ENCODE measurements around the gene TALDO1. TPM values are rescaled to one million over a fixed set of nuclear protein-coding genes. Genes with fewer than 3 reads are reported as not detected.

The TALDO1 gene
- polyA plus RNA-seq, 6 donors from 2014 or later = 156 to 201 (median 164) TPM

DNA sequence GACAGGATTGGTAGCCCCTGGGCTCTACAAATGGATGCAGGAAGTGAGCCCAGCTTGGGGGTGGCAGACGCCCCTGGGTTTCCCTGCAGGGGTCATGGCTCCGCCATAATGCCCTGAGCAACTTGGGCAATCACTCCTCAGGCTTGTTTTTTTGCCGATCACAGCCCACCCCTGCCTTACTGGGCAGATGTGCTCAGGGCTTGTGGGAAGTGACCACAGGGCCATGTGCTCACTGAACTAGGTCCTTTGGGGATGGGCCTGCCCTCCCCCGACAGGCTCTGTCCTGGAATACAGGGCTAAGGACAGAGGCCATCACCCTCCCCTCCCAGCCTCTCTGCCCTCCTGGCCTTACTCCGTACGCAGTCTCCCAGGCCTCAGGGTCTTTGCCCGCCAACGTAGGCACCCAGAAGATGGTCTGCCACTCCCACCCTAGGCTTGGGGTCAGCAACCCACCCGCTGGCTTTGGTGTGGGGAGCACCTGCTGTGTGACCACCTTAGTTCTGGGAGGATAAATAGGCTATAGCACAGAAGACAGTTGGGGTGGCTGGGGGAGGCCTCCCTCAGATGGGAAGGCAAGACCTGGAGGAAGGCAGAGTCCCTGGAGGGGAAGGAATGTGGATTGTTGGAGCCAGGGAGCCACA, 66.3 kb downstream of the TALDO1 start:
- Mint-ChIP-seq H3K4me1 (peaks cover 16 to 34% (median 30%) of the 10 kb centered on the region in 3 donors), H3K36me3 (no peaks in the 10 kb centered on the region), H3K27ac (peak overlapping the region in 2 of 6 donors; percentile 11 to 78), H3K4me3 (no peak overlapping the region), H3K27me3 (no peaks in the 10 kb centered on the region), H3K9me3 (no peaks in the 10 kb centered on the region)
- DNase-seq (no peak), ATAC-seq (ENCODE audit: low read depth in 2 of 2) (no peak)

Other genes with a start within 250 kb of the TALDO1 start
- gene RNH1, start 240.2 kb upstream of the TALDO1 start, polyA plus RNA-seq (ENCODE audit: low read depth in 6 of 6) = 100 to 1,000 TPM in 4 of 6 donors, 10 to 100 TPM in 2; 73.2 to 132 (median 114) TPM
- gene HRAS, start 211.9 kb upstream of the TALDO1 start, polyA plus RNA-seq (ENCODE audit: low read depth in 6 of 6) = 10 to 100 TPM; 11.2 to 25.1 (median 13.8) TPM
- 1 to 10 TPM in 2 of 6 donors, under 1 TPM in 3, not detected in 1; 0.66 to 1.6 (median 0.92) TPM for gene LRRC56, start 209.9 kb upstream of the TALDO1 start, polyA plus RNA-seq (ENCODE audit: low read depth in 6 of 6)
- gene LMNTD2, start 186.7 kb upstream of the TALDO1 start, polyA plus RNA-seq (ENCODE audit: low read depth in 6 of 6) = 1 to 10 TPM; 2.1 to 4.8 (median 2.9) TPM
- gene RASSF7, start 186.5 kb upstream of the TALDO1 start, polyA plus RNA-seq (ENCODE audit: low read depth in 6 of 6) = 10 to 100 TPM; 17.3 to 31.5 (median 23.5) TPM
- 10 to 100 TPM in 1 of 6 donors, 1 to 10 TPM in 5; 2.3 to 16.4 (median 5.2) TPM for gene PHRF1, start 171.0 kb upstream of the TALDO1 start, polyA plus RNA-seq (ENCODE audit: low read depth in 6 of 6)
- 10 to 100 TPM; 28.5 to 89.8 (median 50.2) TPM for gene IRF7, start 131.5 kb upstream of the TALDO1 start, polyA plus RNA-seq (ENCODE audit: low read depth in 6 of 6)
- not detected for gene CDHR5, start 122.5 kb upstream of the TALDO1 start, polyA plus RNA-seq (ENCODE audit: low read depth in 6 of 6)
- not detected for gene SCT, start 120.3 kb upstream of the TALDO1 start, polyA plus RNA-seq (ENCODE audit: low read depth in 6 of 6)
- not detected for gene DRD4, start 110.2 kb upstream of the TALDO1 start, polyA plus RNA-seq (ENCODE audit: low read depth in 6 of 6)
- 10 to 100 TPM; 16.7 to 39.8 (median 24.7) TPM for gene DEAF1, start 52.2 kb upstream of the TALDO1 start, polyA plus RNA-seq (ENCODE audit: low read depth in 6 of 6)
- gene TMEM80, start 51.6 kb upstream of the TALDO1 start, polyA plus RNA-seq (ENCODE audit: low read depth in 6 of 6) = 10 to 100 TPM; 31.5 to 41.0 (median 36.6) TPM
- gene EPS8L2, start 41.2 kb upstream of the TALDO1 start, polyA plus RNA-seq (ENCODE audit: low read depth in 6 of 6) = 1 to 10 TPM; 1.3 to 7.6 (median 3.3) TPM
- gene GATD1, start 30.0 kb downstream of the TALDO1 start, polyA plus RNA-seq (ENCODE audit: low read depth in 6 of 6) = 10 to 100 TPM in 1 of 6 donors, 1 to 10 TPM in 4, not detected in 1; 4.5 to 14.1 (median 7.0) TPM
- gene CEND1, start 42.6 kb downstream of the TALDO1 start, polyA plus RNA-seq (ENCODE audit: low read depth in 6 of 6) = not detected
- 1 to 10 TPM; 6.8 to 9.4 (median 7.2) TPM for gene SLC25A22, start 50.8 kb downstream of the TALDO1 start, polyA plus RNA-seq (ENCODE audit: low read depth in 6 of 6)
- 1 to 10 TPM in 5 of 6 donors, not detected in 1; 2.6 to 6.2 (median 3.5) TPM for gene PIDD1, start 57.8 kb downstream of the TALDO1 start, polyA plus RNA-seq (ENCODE audit: low read depth in 6 of 6)
- gene RPLP2, start 62.5 kb downstream of the TALDO1 start, polyA plus RNA-seq (ENCODE audit: low read depth in 6 of 6) = 1,000 to 10,000 TPM; 1,447 to 3,573 (median 3,150) TPM
- gene PNPLA2, start 71.5 kb downstream of the TALDO1 start, polyA plus RNA-seq (ENCODE audit: low read depth in 6 of 6) = 10 to 100 TPM; 13.0 to 49.9 (median 26.9) TPM
- gene CRACR2B, start 80.5 kb downstream of the TALDO1 start, polyA plus RNA-seq (ENCODE audit: low read depth in 6 of 6) = under 1 TPM in 3 of 6 donors, not detected in 3; 0.41 to 1.00 (median 0.55) TPM
- 1 to 10 TPM; 1.2 to 5.8 (median 3.2) TPM for gene CD151, start 85.5 kb downstream of the TALDO1 start, polyA plus RNA-seq (ENCODE audit: low read depth in 6 of 6)
- 10 to 100 TPM; 41.3 to 68.4 (median 55.9) TPM for gene POLR2L, start 95.1 kb downstream of the TALDO1 start, polyA plus RNA-seq (ENCODE audit: low read depth in 6 of 6)
- gene TSPAN4, start 95.4 kb downstream of the TALDO1 start, polyA plus RNA-seq (ENCODE audit: low read depth in 6 of 6) = 1 to 10 TPM in 5 of 6 donors, not detected in 1; 1.5 to 3.4 (median 2.8) TPM
- gene CHID1, start 163.3 kb downstream of the TALDO1 start, polyA plus RNA-seq (ENCODE audit: low read depth in 6 of 6) = 10 to 100 TPM; 39.0 to 69.7 (median 47.2) TPM
- 1 to 10 TPM; 3.3 to 9.2 (median 4.7) TPM for gene AP2A2, start 178.4 kb downstream of the TALDO1 start, polyA plus RNA-seq (ENCODE audit: low read depth in 6 of 6)